ENCODE measurements around the gene PDGFB. TPM values are rescaled to one million over a fixed set of nuclear protein-coding genes. Genes with fewer than 3 reads are reported as not detected.
A peak's percentile ranks its signal among the peaks of the same experiment; 100 is the strongest.

PDGFB gene
- total RNA-seq, 1 donor from 2014 or later, result 53.4 TPM

GRCh38 chr22:39230261-39231196 lies 14.3 kb downstream of the PDGFB start:
- H3K36me3 Mint-ChIP-seq (ENCODE audit: low read depth, unreplicated experiment), result peaks cover 36% of the 10 kb centered on the region
- DNase-seq (ENCODE audit: low spot score), result no peak
- H3K4me1 Mint-ChIP-seq (ENCODE audit: unreplicated experiment), result peaks cover 29% of the 10 kb centered on the region
- no peak overlapping the region for H3K27ac Mint-ChIP-seq (ENCODE audit: unreplicated experiment)
- H3K9me3 Mint-ChIP-seq (ENCODE audit: unreplicated experiment), result no peaks in the 10 kb centered on the region
- peak overlapping the region; percentile 5 for H3K4me3 Mint-ChIP-seq (ENCODE audit: unreplicated experiment)
- no peak for TF ChIP-seq CTCF (IDR thresholded peaks at IDR 0.05; ENCODE audit: unreplicated experiment)
- H3K27me3 Mint-ChIP-seq (ENCODE audit: unreplicated experiment), result peaks cover 21% of the 10 kb centered on the region

GRCh38 chr22:39229688-39230260 lies 15.0 kb downstream of the PDGFB start:
- no peak for TF ChIP-seq CTCF (IDR thresholded peaks at IDR 0.05; ENCODE audit: unreplicated experiment)
- H3K4me3 Mint-ChIP-seq (ENCODE audit: unreplicated experiment), result peak overlapping the region; percentile 38
- peaks cover 20% of the 10 kb centered on the region for H3K27me3 Mint-ChIP-seq (ENCODE audit: unreplicated experiment)
- peaks cover 28% of the 10 kb centered on the region for H3K4me1 Mint-ChIP-seq (ENCODE audit: unreplicated experiment)
- H3K36me3 Mint-ChIP-seq (ENCODE audit: low read depth, unreplicated experiment), result peaks cover 36% of the 10 kb centered on the region
- H3K27ac Mint-ChIP-seq (ENCODE audit: unreplicated experiment), result no peak overlapping the region
- DNase-seq (ENCODE audit: low spot score), result no peak
- no peaks in the 10 kb centered on the region for H3K9me3 Mint-ChIP-seq (ENCODE audit: unreplicated experiment)

- Mint-ChIP-seq H3K27ac (ENCODE audit: unreplicated experiment) (peak overlapping the region; percentile 71), H3K4me3 (ENCODE audit: unreplicated experiment) (peak overlapping the region; percentile 38), H3K4me1 (ENCODE audit: unreplicated experiment) (peaks cover 21% of the 10 kb centered on the region), H3K36me3 (ENCODE audit: low read depth, unreplicated experiment) (peaks cover 35% of the 10 kb centered on the region), H3K9me3 (ENCODE audit: unreplicated experiment) (no peaks in the 10 kb centered on the region), H3K27me3 (ENCODE audit: unreplicated experiment) (peaks cover 14% of the 10 kb centered on the region)
- no peak for TF ChIP-seq CTCF (IDR thresholded peaks at IDR 0.05; ENCODE audit: unreplicated experiment)
- DNase-seq (ENCODE audit: low spot score), result no peak
Measured at GRCh38 chr22:39229075-39229474, 15.7 kb downstream of the PDGFB start.

GRCh38 chr22:39227542-39228272 lies 17.1 kb downstream of the PDGFB start:
- no peaks in the 10 kb centered on the region for H3K9me3 Mint-ChIP-seq (ENCODE audit: unreplicated experiment)
- TF ChIP-seq CTCF (IDR thresholded peaks at IDR 0.05; ENCODE audit: unreplicated experiment), result no peak
- H3K27ac Mint-ChIP-seq (ENCODE audit: unreplicated experiment), result peak overlapping the region; percentile 24
- peaks cover 17% of the 10 kb centered on the region for H3K4me1 Mint-ChIP-seq (ENCODE audit: unreplicated experiment)
- H3K36me3 Mint-ChIP-seq (ENCODE audit: low read depth, unreplicated experiment), result peaks cover 48% of the 10 kb centered on the region
- DNase-seq (ENCODE audit: low spot score), result no peak
- peak overlapping the region; percentile 37 for H3K4me3 Mint-ChIP-seq (ENCODE audit: unreplicated experiment)
- peaks cover 6% of the 10 kb centered on the region for H3K27me3 Mint-ChIP-seq (ENCODE audit: unreplicated experiment)
